NB4 (cell line): ENCODE measurements around the gene PDE4D.

Experiments used
- DNase-seq: peaks from one replicate; pipeline ENCODE4 v3.0.0; 2010; ENCODE audit warnings: low read depth
- H3K4me3 ChIP-seq: one replicate; pipeline ENCODE4 v1.5.1; 2011; ENCODE audit warnings: mild to moderate bottlenecking, low read depth, low read length, moderate library complexity
- MYC ChIP-seq: IDR thresholded peaks from 2 replicates; pipeline ENCODE4 v1.6.1; 2011; ENCODE audit warnings: low read depth, low read length
- POLR2A ChIP-seq: IDR thresholded peaks from 2 replicates; pipeline ENCODE4 v1.6.1; 2011; ENCODE audit warnings: mild to moderate bottlenecking; ENCODE audit not compliant: insufficient read length; ENCODE audit errors: extremely low read depth
- TF ChIP-seq, protein P1 (sequence below): IDR thresholded peaks from one replicate; pipeline ENCODE4 v1.5.1; 2012; ENCODE audit warnings: low read depth, low read length
- TF ChIP-seq, protein P2 (sequence below): IDR thresholded peaks from 2 replicates; pipeline ENCODE4 v1.6.1; 2011; ENCODE audit warnings: low read depth, low read length

PDE4D gene

GRCh38 chr5:59036274-59036961, 857.1 kb downstream of the PDE4D start:
- peak; percentile 89 for DNase-seq
- H3K4me3 ChIP-seq: peak overlapping the region; percentile 90
- TF ChIP-seq, protein P1, sequence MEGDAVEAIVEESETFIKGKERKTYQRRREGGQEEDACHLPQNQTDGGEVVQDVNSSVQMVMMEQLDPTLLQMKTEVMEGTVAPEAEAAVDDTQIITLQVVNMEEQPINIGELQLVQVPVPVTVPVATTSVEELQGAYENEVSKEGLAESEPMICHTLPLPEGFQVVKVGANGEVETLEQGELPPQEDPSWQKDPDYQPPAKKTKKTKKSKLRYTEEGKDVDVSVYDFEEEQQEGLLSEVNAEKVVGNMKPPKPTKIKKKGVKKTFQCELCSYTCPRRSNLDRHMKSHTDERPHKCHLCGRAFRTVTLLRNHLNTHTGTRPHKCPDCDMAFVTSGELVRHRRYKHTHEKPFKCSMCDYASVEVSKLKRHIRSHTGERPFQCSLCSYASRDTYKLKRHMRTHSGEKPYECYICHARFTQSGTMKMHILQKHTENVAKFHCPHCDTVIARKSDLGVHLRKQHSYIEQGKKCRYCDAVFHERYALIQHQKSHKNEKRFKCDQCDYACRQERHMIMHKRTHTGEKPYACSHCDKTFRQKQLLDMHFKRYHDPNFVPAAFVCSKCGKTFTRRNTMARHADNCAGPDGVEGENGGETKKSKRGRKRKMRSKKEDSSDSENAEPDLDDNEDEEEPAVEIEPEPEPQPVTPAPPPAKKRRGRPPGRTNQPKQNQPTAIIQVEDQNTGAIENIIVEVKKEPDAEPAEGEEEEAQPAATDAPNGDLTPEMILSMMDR: no peak
- TF ChIP-seq, protein P2, sequence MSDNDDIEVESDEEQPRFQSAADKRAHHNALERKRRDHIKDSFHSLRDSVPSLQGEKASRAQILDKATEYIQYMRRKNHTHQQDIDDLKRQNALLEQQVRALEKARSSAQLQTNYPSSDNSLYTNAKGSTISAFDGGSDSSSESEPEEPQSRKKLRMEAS: peak; percentile 82; the same call in 1 of the 2 replicates
- no peak for TF ChIP-seq POLR2A
- TF ChIP-seq MYC: peak; percentile 67

GRCh38 chr5:59035681-59036080, 857.8 kb downstream of the PDE4D start:
- DNase-seq: no peak
- H3K4me3 ChIP-seq: peak overlapping the region; percentile 90
- TF ChIP-seq, protein P2: no peak
- no peak for TF ChIP-seq POLR2A
- TF ChIP-seq, protein P1: no peak

DNA sequence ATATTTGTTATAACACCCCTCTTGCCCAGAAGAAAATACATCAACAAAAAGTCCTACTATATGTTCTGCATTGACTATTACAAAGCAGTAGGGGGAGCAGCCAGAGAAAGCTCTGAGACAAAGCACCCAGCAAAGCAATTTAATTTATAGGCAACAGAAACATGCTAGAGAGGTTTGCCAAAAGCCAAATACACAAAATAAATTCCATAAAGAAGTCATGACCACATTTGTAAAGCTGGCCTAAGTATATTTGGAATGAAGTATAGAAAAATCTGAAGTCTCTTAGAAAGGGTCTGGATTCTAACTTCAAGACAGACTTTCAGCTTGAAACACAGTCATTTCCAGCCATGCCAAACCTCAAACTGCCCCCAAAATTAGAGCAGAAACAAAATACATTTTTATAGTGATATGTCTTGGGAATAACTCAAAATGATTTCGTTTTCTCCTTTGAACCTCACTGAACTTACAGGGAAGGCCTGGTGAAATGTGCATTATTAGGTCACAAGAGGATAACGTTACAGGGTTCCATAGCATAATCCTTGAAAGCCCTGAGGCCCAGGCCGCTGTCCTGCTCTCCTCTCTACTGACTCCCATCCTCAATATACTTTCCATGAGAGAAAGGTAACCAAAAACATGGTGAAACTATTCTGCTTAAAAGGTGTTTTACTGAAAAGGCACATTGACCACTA, 858.9 kb downstream of the PDE4D start:
- TF ChIP-seq, protein P1: peak; percentile 68
- no peak for TF ChIP-seq POLR2A
- DNase-seq: peak; percentile 67
- peak overlapping the region; percentile 90 for H3K4me3 ChIP-seq

DNA sequence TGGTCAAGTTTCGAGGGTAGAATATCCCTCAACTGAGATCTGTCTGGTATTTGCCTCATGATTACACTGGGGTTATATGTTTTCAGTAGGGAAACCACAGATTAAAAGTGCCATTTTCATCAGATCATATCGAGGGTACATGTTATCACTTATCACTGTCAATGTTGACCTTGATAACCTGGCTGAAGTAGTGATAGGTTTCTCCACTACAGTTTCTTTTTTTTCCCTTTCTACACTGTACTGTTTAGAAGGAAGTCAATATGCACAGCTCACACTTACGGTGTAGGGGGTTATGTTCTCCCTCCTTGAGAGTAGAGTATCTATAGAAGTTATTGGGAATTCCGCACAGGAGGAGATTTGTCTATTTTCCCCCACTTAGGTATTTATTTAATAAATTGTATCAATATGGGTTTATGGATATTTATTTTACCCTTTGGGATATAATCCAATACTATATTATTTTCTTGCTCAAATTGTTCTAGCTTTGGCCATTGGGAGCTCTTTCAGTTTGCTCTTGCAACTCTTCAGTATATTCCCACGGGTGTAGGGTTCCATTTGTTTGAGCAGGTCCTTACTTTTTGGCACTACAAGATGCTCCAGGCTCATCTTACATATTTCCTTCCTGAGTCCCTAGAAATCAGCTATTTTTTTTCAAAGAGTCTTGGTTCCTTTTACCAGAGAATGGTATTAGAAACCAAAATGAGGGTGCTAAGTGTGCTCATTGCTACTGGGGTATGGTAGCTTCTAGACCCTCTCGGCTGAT, 866.2 kb downstream of the PDE4D start:
- H3K4me3 ChIP-seq: no peak overlapping the region
- TF ChIP-seq, protein P2: no peak
- TF ChIP-seq POLR2A: no peak
- no peak for DNase-seq

GRCh38 chr5:59025734-59026133, 867.8 kb downstream of the PDE4D start:
- no peak for DNase-seq
- H3K4me3 ChIP-seq: no peak overlapping the region
- TF ChIP-seq, protein P1: no peak
- TF ChIP-seq MYC: no peak
- TF ChIP-seq, protein P2: no peak
- TF ChIP-seq POLR2A: no peak

GRCh38 chr5:59021837-59022514, 871.5 kb downstream of the PDE4D start:
- TF ChIP-seq MYC: no peak
- TF ChIP-seq, protein P1: no peak
- TF ChIP-seq, protein P2: no peak
- TF ChIP-seq POLR2A: no peak
- H3K4me3 ChIP-seq: no peak overlapping the region
- no peak for DNase-seq
